ENCODE measurements around the gene RPL10.

The RPL10 gene

DNA sequence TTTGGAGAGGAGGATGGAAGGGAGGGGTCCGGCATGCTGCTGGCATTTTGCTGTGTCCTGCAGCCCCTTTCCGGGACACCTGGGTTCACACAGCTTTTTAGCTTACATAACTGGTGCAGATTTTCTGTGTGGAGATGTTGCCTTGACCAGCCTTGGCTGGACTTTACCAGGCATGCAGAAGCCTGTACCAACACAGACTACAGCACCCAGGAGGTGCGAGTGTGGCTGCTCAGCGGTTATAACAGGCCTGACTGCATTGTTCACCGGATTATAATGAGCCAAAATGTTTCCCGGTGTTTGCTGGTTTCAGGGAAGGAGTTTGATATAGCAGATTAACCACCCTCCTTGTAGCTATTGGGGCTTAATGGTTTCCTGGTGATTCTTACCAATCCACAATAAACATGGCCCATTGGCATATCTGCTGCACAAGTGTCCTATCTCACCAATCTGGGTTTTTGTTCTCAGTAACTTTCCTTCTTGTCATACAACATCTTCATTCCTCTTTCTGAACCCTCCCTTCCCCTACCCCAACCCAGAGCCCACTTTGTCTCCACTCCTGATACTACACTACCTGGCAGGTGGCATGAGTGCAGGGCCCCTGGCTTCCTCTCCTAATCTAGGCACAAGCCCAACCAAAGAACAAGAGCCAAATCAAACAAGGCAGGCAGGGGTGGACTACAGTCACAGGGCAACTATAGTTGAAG lies 3.9 kb downstream of the RPL10 start:
- TF ChIP-seq, protein P1, sequence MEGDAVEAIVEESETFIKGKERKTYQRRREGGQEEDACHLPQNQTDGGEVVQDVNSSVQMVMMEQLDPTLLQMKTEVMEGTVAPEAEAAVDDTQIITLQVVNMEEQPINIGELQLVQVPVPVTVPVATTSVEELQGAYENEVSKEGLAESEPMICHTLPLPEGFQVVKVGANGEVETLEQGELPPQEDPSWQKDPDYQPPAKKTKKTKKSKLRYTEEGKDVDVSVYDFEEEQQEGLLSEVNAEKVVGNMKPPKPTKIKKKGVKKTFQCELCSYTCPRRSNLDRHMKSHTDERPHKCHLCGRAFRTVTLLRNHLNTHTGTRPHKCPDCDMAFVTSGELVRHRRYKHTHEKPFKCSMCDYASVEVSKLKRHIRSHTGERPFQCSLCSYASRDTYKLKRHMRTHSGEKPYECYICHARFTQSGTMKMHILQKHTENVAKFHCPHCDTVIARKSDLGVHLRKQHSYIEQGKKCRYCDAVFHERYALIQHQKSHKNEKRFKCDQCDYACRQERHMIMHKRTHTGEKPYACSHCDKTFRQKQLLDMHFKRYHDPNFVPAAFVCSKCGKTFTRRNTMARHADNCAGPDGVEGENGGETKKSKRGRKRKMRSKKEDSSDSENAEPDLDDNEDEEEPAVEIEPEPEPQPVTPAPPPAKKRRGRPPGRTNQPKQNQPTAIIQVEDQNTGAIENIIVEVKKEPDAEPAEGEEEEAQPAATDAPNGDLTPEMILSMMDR (IDR thresholded peaks at IDR 0.05; ENCODE audit: low read depth, low read length) = no peak
- no peak overlapping the region for H3K4me3 ChIP-seq (ENCODE audit: low read depth, low read length)

DNA sequence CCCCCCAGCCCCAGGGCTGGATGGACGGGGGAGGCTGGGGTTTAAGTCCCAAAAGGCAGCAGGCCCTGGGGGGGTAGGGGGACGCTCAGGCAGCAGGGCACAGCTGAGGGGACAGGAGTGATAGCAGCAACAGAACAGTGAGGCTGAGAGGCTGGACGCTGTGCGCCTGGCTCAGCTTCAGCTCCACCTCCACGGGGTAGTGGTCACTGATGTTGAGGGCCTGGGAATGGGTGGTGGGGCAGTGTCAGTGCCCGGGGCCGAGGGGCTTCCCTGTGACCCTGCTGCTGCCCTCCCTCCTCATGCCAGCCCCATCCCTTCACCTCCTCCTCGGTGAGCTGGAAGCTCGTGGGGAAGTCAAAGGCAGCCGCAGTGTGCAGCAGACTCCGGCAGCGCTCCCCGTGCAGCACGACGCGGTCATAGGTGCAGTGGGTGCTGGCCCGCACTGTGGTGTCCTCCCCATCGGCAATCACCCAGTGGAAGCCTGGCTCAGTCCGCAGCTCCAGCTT lies 4.5 kb downstream of the RPL10 start:
- no peak overlapping the region for H3K4me3 ChIP-seq (ENCODE audit: low read depth, low read length)
- TF ChIP-seq, protein P1 (IDR thresholded peaks at IDR 0.05; ENCODE audit: low read depth, low read length) = no peak

DNA sequence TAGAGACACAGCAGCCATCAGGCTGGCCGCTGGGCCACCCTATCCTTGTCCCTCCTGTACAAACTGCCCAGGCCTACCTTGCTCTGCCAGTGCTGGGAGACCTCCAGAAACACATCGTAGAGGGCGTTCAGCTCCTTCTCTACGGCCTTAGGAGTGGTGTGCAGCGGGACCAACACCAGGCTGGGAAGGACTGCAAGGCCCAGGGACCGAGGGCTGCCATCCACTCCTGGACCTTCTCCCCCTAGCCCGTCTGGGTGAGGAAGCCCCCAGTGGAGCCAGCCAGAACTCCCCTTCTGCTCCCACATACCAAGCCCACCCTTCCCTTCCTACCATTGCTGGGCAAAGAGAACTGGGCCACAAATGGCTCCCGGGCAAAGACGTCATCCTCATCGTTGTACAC lies 5.0 kb downstream of the RPL10 start:
- no peak overlapping the region for H3K4me3 ChIP-seq (ENCODE audit: low read depth, low read length)

DNA sequence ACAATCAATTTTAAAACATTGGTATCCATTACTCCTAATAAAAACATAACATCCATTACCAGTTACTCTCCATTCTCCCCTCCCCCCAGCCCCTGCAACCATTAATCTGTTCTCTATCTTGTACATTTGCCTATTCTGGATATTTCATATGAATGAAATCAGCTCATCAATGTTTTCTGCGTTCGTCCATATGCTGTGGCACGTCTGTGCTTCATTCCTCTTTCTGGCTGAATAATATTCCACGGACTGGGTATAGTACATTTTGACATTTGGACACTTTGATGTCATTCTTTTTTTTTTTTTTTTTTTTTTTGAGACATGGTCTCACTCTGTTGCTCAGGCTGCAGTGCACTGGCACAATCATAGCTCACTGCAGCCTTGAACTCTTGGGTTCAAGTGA lies 5.7 kb downstream of the RPL10 start:
- no peak overlapping the region for H3K4me3 ChIP-seq (ENCODE audit: low read depth, low read length)
- TF ChIP-seq, protein P1 (IDR thresholded peaks at IDR 0.05; ENCODE audit: low read depth, low read length) = no peak

More for the DNA sequence above, 5.0 kb downstream of the RPL10 start:
- TF ChIP-seq, protein P1 (IDR thresholded peaks at IDR 0.05; ENCODE audit: low read depth, low read length) = no peak

DNA sequence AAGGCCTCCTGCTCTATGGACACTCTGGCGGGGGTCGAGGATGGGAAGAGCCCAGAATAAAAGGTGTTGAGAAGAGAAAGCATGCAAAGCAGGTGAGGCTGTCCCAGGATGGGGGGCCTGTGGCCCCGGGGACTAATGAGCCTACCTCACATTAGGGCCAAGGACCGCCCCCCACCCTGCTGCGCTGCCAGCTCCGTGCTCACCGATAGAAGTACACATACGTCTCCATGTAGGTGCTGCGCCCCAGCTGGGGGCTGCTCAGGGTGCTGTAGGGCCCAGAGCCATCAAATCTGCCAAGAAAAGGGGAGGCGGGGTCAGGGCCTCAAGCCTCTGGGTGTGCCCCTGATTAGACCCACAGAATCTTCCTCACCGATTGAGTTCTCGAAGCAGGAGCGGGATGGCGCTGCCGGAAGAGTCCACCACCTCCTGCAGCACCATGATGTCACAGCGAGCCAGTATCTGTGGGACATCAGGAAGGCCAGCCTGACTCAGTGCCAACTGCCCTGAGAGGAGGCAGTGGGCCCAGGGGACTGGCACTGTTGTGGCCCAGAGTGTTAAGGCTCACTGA lies 6.5 kb downstream of the RPL10 start:
- no peak overlapping the region for H3K4me3 ChIP-seq (ENCODE audit: low read depth, low read length)
- TF ChIP-seq, protein P1 (IDR thresholded peaks at IDR 0.05; ENCODE audit: low read depth, low read length) = no peak

DNA sequence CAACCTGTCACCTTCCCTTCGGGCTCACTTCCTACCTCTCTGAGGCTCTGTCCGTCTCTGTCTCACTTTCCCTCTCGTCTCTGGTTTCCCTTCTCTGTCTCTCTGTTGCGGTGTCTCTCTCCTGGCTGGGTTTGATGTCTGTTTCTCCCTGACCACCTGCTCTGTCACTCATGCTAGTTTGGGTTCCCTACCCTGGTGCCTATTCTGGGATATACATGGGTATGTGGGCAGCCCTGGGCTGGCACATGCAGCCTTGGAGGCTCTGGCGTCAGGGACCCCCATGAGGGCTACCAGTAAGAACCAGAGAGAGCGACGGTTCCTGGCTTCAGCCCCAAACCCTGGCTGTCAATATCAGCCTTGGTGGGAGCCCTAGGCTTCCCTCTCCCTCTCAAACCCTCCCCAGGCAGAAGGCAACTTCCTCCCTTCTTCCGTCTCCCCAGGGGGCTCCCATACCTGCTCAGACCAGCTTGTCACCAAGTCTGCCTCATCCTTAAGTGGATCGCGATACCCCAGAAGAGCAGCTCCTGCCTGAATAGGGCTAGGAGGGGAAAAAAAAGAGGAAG lies 10.6 kb downstream of the RPL10 start:
- H3K4me3 ChIP-seq (ENCODE audit: low read depth, low read length) = peak overlapping the region; percentile 64
- TF ChIP-seq, protein P1 (IDR thresholded peaks at IDR 0.05; ENCODE audit: low read depth, low read length) = no peak

All from WI38 (cell line).